Tibial nerve (tissue), 4 donors: Measurements from ENCODE around the gene FANCD2. TPM values are rescaled to one million over a fixed set of nuclear protein-coding genes. Genes with fewer than 3 reads are reported as not detected.

Source experiments
- DNase-seq, 2 donors: peaks; one replicate each; pipeline ENCODE4 v3.0.0-alpha.2; 2019; ENCODE audit warnings: low spot score in 2 of 2
- H3K27ac ChIP-seq, 4 donors: fragments of 200-600 bp; sonication (generic) in 3 of 4; one replicate each; pipeline ENCODE4 v1.5.1; 2017 to 2019; ENCODE audit warnings: mild to moderate bottlenecking in 1 of 4
- H3K27me3 ChIP-seq, 2 donors: fragments of 200-600 bp; sonication (generic) in 1 of 2; one replicate each; pipeline versions ENCODE4 v1.5.1 to v1.6.0; 2017 to 2019
- H3K36me3 ChIP-seq, 3 donors: fragments of 200-600 bp; sonication (generic); one replicate each; pipeline ENCODE4 v1.5.1; 2018 to 2019
- H3K4me1 ChIP-seq, 4 donors: fragments of 200-600 bp; sonication (generic) in 3 of 4; one replicate each; pipeline ENCODE4 v1.5.1; 2017 to 2019
- H3K4me3 ChIP-seq, 4 donors: fragments of 200-600 bp; sonication (generic) in 3 of 4; one replicate each; pipeline ENCODE4 v1.5.1; 2017 to 2019; ENCODE audit warnings: mild to moderate bottlenecking in 1 of 4, moderate library complexity in 1 of 4
- H3K9me3 ChIP-seq, 4 donors: fragments of 200-600 bp; sonication (generic) in 3 of 4; one replicate each; pipeline ENCODE4 v1.5.1; 2017 to 2019
- EP300 ChIP-seq, 2 donors: sonication (generic); formaldehyde crosslinking; IDR thresholded peaks; one replicate each; pipeline ENCODE4 v1.6.1; 2017; ENCODE audit warnings: antibody characterized with exemption in 2 of 2, mild to moderate bottlenecking in 1 of 2
- POLR2A ChIP-seq, 2 donors: fragments of 450-650 bp; IDR thresholded peaks; one replicate each; pipeline ENCODE4 v1.6.1; 2017; ENCODE audit warnings: antibody characterized with exemption in 2 of 2, mild to moderate bottlenecking in 2 of 2, moderate library complexity in 2 of 2
- WGBS, 2 donors: methylation state at CpG; one replicate each; pipeline ENCODE4 v1.1.5; 2018; 5-methylcytosine and 5-hydroxymethylcytosine counted together
- total RNA-seq, 4 donors: library from RNA; depleted of rRNA; stranded (reverse); fragments of >200 nt; gene quantifications; one replicate each; pipeline ENCODE4 v1.1.0, GENCODE V29; 2016
- TF ChIP-seq, protein P1 (sequence below), 5 experiments: fragments of 200-600 bp in 3 of 5; fragments of 450-650 bp in 2 of 5; sonication (generic) in 3 of 5; IDR thresholded peaks; one replicate each; pipeline ENCODE4 v1.5.1; 2016 to 2019; ENCODE audit warnings: antibody characterized with exemption in 5 of 5, mild to moderate bottlenecking in 3 of 5, moderate library complexity in 2 of 5

The FANCD2 gene
- total RNA-seq, 4 donors from 2014 or later: 2.0 to 13.7 (median 7.6) TPM

DNA sequence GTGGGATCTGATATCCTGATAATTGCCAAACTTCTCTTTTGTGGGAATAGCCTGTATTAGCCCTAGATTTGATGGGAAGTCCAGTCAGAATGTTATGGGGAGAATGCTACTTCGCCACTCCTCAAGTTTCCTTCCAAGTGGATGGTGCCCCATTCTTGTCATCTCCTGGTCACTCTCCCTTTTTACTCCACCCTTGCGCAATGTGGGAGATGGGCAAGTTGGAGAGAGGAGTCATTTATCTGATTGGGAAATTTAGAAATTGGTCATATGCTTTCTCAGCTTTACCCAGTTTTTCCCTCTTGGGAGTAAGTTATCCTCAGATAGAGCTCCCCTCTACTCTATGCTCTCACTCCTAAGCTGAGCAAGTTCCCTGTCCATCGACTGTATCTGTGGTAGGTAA lies 67.4 kb downstream of the FANCD2 start:
- Histone ChIP-seq H3K4me3 (no peak overlapping the region), H3K27me3 (no peaks in the 10 kb centered on the region), H3K9me3 (no peaks in the 10 kb centered on the region), H3K27ac (no peak overlapping the region), H3K36me3 (no peaks in the 10 kb centered on the region), H3K4me1 (no peaks in the 10 kb centered on the region)
- 98 to 99% methylated on average over 3 of the region's 3 CpGs for WGBS, 2 donors
- TF ChIP-seq POLR2A (IDR thresholded peaks at IDR 0.05): no peak
- no peak for TF ChIP-seq EP300 (IDR thresholded peaks at IDR 0.05)
- TF ChIP-seq, protein P1, sequence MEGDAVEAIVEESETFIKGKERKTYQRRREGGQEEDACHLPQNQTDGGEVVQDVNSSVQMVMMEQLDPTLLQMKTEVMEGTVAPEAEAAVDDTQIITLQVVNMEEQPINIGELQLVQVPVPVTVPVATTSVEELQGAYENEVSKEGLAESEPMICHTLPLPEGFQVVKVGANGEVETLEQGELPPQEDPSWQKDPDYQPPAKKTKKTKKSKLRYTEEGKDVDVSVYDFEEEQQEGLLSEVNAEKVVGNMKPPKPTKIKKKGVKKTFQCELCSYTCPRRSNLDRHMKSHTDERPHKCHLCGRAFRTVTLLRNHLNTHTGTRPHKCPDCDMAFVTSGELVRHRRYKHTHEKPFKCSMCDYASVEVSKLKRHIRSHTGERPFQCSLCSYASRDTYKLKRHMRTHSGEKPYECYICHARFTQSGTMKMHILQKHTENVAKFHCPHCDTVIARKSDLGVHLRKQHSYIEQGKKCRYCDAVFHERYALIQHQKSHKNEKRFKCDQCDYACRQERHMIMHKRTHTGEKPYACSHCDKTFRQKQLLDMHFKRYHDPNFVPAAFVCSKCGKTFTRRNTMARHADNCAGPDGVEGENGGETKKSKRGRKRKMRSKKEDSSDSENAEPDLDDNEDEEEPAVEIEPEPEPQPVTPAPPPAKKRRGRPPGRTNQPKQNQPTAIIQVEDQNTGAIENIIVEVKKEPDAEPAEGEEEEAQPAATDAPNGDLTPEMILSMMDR (IDR thresholded peaks at IDR 0.05): no peak
- no peak for DNase-seq

DNA sequence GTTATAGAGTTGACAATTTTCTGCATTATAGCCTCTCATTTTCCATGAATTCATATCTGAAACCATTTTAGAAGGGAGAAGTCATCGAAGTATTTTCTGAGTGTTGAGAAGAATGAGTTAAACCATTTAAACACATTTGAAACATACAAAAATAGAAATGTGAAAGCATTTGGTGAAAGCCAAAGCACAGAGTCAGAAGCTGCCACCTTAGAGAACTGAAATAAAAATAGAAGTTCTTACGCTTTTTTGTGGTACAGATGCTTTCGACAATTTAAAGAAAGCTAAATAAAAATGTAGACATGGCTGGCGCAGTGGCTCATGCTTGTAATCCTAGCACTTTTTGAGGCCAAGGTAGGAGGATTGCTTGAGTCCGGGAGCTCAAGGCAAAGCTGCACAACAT lies 72.8 kb downstream of the FANCD2 start:
- DNase-seq: no peak
- H3K4me3 ChIP-seq: no peak overlapping the region
- no peaks in the 10 kb centered on the region for H3K9me3 ChIP-seq
- H3K4me1 ChIP-seq: no peaks in the 10 kb centered on the region
- no peak overlapping the region for H3K27ac ChIP-seq
- H3K27me3 ChIP-seq: no peaks in the 10 kb centered on the region
- TF ChIP-seq, protein P1 (IDR thresholded peaks at IDR 0.05): no peak
- TF ChIP-seq EP300 (IDR thresholded peaks at IDR 0.05) (no peak), POLR2A (IDR thresholded peaks at IDR 0.05) (no peak)
- no peaks in the 10 kb centered on the region for H3K36me3 ChIP-seq
- 94 to 99% methylated on average over 5 of the region's 5 CpGs for WGBS, 2 donors

DNA sequence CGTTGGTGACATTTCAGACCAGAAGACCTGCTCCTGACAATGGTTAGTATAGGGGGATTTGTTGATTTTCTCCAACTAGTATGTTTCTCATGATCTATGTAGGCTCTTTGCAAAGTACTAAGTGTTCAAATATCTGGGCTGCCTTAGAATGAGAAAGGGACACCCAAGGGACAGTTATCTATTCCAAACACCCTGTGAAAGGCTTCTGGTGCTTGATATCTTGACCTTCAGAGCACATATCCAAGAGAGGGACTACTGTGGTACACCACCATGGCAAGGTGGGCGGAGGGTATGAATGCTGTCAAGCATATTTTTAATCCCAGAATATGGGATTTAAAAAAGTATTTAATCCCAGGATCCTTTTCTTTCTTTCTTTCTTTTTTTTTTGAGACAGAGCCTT lies 80.7 kb downstream of the FANCD2 start:
- Histone ChIP-seq H3K36me3 (no peaks in the 10 kb centered on the region), H3K9me3 (no peaks in the 10 kb centered on the region), H3K4me3 (no peak overlapping the region), H3K27me3 (no peaks in the 10 kb centered on the region), H3K27ac (no peak overlapping the region), H3K4me1 (no peaks in the 10 kb centered on the region)
- WGBS, 2 donors: 84 to 97% methylated on average over 2 of the region's 2 CpGs
- no peak for DNase-seq
- TF ChIP-seq POLR2A (IDR thresholded peaks at IDR 0.05): no peak
- TF ChIP-seq, protein P1 (IDR thresholded peaks at IDR 0.05): no peak

DNA sequence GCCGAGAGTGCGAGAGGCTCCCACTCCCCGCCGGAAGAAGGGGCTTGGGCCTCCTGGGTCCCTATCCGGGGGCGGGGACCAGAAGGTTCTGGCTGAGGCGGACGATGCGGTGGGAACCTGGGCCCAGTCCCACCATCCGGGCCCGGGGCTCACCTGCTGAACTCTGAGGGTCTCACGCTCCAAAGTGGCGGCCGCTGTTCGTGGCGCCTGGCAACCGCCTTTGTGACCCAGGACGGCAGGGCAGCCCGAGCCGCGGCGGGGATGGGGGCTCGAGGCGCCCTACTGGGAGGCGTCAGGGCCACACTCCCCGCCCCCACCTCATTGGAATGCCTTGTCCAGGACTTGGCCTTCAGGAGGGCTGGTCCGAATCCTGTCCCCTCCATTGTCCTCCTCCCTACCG lies 81.9 kb downstream of the FANCD2 start, which contains the start of gene FANCD2OS:
Gene FANCD2OS (minus strand): TSS at position 165 of the 400 bp plus-strand sequence. CDS start 3,481 bp downstream, outside the sequence.
- H3K27ac ChIP-seq: no peak within 1 kb of the TSS
- WGBS, 2 donors: 66 to 76% methylated on average over 13 to 27 of the region's 28 CpGs

DNA sequence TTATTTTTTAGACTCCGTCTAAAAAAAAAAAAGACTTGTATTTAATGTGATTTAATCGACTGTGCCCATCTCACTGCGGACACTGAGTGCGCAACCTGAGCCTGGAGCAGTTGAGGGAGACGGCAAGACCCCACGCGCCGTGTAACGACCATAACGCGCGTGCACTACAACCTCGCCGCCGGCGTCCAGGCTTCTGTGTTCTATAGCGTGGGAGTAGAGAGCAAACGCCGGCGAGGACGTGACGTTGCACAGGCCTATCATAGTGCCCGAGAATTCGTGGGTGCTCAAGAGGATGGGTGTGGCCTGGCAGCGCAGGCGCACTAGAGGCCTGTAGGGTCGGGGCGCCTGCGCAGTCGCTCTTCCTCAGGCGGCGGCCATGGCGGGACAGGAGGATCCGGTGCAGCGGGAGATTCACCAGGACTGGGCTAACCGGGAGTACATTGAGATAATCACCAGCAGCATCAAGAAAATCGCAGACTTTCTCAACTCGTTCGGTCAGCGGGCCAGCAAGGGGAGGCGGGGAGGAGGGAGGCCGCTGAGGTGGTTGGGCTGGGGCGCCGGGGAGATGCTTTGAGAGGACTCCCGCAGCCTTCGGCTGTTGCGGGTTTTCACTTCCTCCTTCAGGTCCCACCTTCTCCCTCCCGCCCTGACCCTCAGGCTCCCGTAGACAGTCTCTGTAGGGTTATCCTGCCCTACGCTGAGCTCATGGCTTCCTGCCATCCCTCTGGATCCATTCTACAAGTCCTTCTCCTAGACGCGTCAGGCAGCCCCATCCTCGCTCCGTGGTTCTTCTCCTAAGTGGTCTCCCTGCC lies 89.3 kb downstream of the FANCD2 start, which contains the start of gene BRK1:
Gene BRK1 (plus strand): TSS at position 350 of the 812 bp plus-strand sequence. CDS start 27 bp downstream, at position 377.
- H3K4me3 ChIP-seq: peak within 1 kb of the TSS; percentile 49 to 92 (median 82)

More for the DNA sequence above, 81.9 kb downstream of the FANCD2 start, which contains the start of gene FANCD2OS:
- TF ChIP-seq, protein P1 (IDR thresholded peaks at IDR 0.05): no peak
- TF ChIP-seq EP300 (IDR thresholded peaks at IDR 0.05): no peak
- no peak for TF ChIP-seq POLR2A (IDR thresholded peaks at IDR 0.05)
- Histone ChIP-seq H3K4me1 (no peaks in the 10 kb centered on the region), H3K4me3 (no peak within 1 kb of the TSS), H3K27me3 (no peaks in the 10 kb centered on the region), H3K36me3 (no peaks in the 10 kb centered on the region), H3K9me3 (no peaks in the 10 kb centered on the region)
- DNase-seq: no peak

More for the DNA sequence above, 89.3 kb downstream of the FANCD2 start, which contains the start of gene BRK1:
- peak; percentile 88 to 91 for DNase-seq
- peaks cover 0 to 31% (median 18%) of the 10 kb centered on the region in 4 donors for H3K4me1 ChIP-seq
- no peaks in the 10 kb centered on the region for H3K27me3 ChIP-seq
- peaks cover 0 to 19% (median 0%) of the 10 kb centered on the region in 3 donors for H3K36me3 ChIP-seq
- H3K27ac ChIP-seq: peak within 1 kb of the TSS; percentile 72 to 87 (median 79)
- TF ChIP-seq POLR2A (IDR thresholded peaks at IDR 0.05): peak; percentile 63 to 84
- TF ChIP-seq, protein P1 (IDR thresholded peaks at IDR 0.05): peak in 1 of 5 experiments; percentile 41
- peak; percentile 86 to 88 for TF ChIP-seq EP300 (IDR thresholded peaks at IDR 0.05)
- WGBS, 2 donors: 0% methylated on average over 47 to 54 of the region's 54 CpGs
- H3K9me3 ChIP-seq: no peaks in the 10 kb centered on the region
